Measurements from ENCODE around the gene IGHMBP2. TPM values are rescaled to one million over a fixed set of nuclear protein-coding genes. Genes with fewer than 3 reads are reported as not detected.
A peak's percentile ranks its signal among the peaks of the same experiment; 100 is the strongest.

Gene IGHMBP2
- polyA plus RNA-seq, 1 donor, result 19.9 TPM

DNA sequence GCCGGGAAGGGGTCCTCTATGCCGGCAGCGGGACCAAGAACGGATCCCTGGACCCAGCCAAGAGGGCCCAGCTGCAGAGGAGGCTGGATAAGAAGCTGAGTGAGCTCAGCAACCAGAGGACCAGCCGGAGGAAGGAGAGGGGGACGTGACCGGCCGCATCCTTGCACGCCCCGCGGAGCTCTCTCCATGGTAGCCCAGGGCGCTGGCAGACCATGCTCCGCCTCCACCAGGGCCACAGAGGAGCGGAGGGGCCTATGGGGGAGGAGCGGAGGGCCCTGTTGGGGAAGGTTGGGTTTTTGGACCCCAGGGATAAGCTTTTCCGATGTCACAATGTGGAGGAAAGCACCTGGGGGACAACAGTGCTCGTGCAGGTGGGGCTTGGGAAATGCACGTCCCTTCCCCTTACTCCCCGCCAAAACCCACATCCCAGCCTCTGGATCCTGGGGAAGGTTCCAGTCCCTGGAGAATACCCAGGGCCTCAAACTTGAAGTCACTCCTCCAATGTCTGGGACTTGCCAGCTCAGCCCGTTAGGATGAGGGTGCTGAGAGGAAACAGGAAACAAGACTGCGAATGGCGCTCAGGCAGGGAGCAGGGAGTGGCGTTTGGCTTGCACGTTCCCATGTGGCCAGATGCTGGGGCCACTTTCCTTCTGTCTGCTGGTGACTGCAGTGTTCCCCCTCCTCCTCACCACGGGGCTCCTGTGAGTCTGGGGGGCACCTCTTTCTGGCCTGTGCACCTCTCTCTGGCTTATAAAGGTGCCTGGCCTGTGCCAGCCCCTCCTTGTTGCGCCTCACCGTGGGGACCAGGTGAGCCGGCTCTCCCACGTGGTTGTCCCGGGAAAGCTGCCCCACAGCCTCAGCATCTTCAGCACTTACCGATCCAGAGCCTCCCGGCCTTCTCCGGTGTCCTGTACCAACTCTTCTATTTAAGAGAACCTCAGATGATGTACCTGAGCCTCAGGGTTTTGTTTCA lies 36.2 kb downstream of the IGHMBP2 start:
- H3K9me3 ChIP-seq (ENCODE audit: control insufficient read depth, low read depth, low read length), result peaks cover 3% of the 10 kb centered on the region
- no peak overlapping the region for H3K27ac ChIP-seq (ENCODE audit: low read length)
- no peaks in the 10 kb centered on the region for H3K27me3 ChIP-seq (ENCODE audit: control insufficient read depth, insufficient read depth, low read length)
- WGBS (ENCODE audit: insufficient coverage, low lambda C conversion rate), result no CpG with 5 or more reads among the region's 33 CpGs
- H3K36me3 ChIP-seq (ENCODE audit: control insufficient read depth, insufficient read depth, low read length), result peaks cover 62% of the 10 kb centered on the region
- no peak overlapping the region for H3K4me3 ChIP-seq (ENCODE audit: low read length)
- no peak for DNase-seq
- no peaks in the 10 kb centered on the region for H3K4me1 ChIP-seq (ENCODE audit: control insufficient read depth, insufficient read depth, low read length)

DNA sequence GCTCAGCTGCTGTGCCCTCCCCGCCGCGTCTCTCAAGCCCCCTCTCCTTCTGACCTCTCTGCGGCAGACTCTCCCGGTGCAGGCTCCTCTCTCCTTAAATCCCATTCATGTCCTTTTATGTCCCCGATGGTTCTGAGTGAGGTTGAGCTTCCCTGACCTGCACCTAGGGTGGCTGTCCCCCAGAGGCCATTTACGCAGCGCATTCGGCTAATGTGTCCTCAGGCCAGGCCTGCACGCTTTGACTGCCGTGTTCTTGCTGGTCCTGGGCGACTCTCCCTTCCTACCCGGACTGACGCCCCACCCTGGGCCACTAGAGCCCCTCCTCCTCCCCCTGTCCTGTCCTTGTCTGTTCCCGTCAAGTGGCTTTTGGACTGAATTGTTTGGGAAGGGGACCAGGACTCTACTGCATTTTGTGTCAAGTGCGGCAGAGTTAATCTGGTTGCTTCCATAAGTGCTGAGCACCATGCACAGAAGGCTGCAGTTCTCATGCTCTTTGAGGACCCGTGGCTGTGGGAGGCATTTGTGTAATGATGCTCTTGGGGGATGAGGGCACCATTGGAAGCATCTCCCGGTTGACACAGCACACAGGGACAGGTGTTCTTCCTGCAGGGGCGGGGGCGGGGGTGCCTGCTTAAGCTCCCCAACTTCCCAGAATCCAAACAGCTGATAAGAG lies 37.1 kb downstream of the IGHMBP2 start:
- Histone ChIP-seq H3K27me3 (ENCODE audit: control insufficient read depth, insufficient read depth, low read length) (no peaks in the 10 kb centered on the region), H3K4me3 (ENCODE audit: low read length) (no peak overlapping the region), H3K27ac (ENCODE audit: low read length) (no peak overlapping the region), H3K9me3 (ENCODE audit: control insufficient read depth, low read depth, low read length) (peaks cover 3% of the 10 kb centered on the region), H3K36me3 (ENCODE audit: control insufficient read depth, insufficient read depth, low read length) (peaks cover 53% of the 10 kb centered on the region), H3K4me1 (ENCODE audit: control insufficient read depth, insufficient read depth, low read length) (no peaks in the 10 kb centered on the region)
- no peak for DNase-seq
- no CpG with 5 or more reads among the region's 20 CpGs for WGBS (ENCODE audit: insufficient coverage, low lambda C conversion rate)

DNA sequence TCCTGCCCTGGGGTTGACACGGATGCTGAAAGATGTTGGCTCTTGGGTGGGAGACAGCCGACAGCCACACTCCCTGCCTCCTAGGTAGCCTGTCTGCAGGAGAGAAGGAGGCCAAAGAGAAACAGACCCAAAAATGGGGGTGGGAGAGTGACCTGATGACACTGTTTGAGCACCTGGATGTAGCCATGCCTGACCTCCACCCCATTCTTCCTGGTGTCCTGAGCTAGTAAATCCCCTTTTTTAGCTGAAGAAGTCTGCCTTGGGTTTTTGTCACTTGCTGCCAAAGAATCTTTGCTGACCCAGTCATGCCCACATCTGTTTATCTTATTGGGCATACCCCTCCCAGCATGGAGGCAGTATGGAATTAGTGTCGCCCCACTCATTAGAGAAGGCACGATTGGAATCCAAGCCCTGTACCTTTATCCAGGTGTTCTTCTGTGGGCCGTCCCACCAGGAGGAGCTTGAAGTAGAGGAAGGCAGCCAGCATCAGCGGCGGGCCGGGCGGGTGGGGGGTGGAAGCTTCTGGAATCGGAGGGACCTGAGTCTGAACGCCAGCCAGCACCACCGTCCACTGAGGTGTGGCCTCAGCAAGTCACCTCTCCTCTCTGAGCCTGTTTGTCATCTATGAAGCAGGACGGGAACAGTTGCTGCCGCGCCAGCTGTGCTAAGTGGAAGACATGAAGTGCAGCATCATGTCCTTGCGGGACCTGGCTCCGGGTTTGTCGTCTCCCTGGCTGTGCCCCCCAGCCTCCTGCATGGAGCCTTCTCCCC lies 37.8 kb downstream of the IGHMBP2 start:
- Histone ChIP-seq H3K27ac (ENCODE audit: low read length) (peak overlapping the region; percentile 40), H3K9me3 (ENCODE audit: control insufficient read depth, low read depth, low read length) (peaks cover 3% of the 10 kb centered on the region), H3K36me3 (ENCODE audit: control insufficient read depth, insufficient read depth, low read length) (peaks cover 46% of the 10 kb centered on the region), H3K4me3 (ENCODE audit: low read length) (no peak overlapping the region), H3K27me3 (ENCODE audit: control insufficient read depth, insufficient read depth, low read length) (no peaks in the 10 kb centered on the region), H3K4me1 (ENCODE audit: control insufficient read depth, insufficient read depth, low read length) (no peaks in the 10 kb centered on the region)
- no CpG with 5 or more reads among the region's 18 CpGs for WGBS (ENCODE audit: insufficient coverage, low lambda C conversion rate)
- DNase-seq, result no peak

DNA sequence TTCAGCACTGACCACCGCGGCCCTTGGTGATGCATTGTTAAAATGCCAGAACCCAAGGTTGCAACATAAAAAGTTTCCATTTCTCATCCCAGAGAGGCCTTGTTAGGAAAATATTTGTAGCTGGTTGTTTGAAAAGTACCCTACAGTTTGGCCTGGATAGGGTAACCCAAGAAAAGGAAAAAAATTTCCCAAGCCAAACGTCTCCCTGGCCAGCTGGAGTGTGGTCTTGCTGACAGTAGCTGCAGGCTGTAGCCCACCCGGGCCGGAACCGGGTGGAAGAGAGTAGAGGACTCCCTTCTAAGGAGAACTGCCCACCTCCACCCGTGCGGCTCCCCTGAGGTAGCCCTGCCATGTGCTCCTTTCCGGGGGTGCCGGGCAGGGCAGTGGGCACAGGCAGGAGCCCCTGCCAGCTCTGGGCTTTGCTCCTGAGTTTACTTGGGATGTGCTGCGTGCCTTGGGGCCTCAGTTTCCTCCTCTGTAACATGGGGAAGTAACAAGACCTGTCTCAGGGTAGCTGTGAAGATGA lies 38.5 kb downstream of the IGHMBP2 start:
- Histone ChIP-seq H3K4me3 (ENCODE audit: low read length) (no peak overlapping the region), H3K4me1 (ENCODE audit: control insufficient read depth, insufficient read depth, low read length) (no peaks in the 10 kb centered on the region), H3K27ac (ENCODE audit: low read length) (peak overlapping the region; percentile 40), H3K27me3 (ENCODE audit: control insufficient read depth, insufficient read depth, low read length) (no peaks in the 10 kb centered on the region), H3K9me3 (ENCODE audit: control insufficient read depth, low read depth, low read length) (peaks cover 3% of the 10 kb centered on the region), H3K36me3 (ENCODE audit: control insufficient read depth, insufficient read depth, low read length) (peaks cover 40% of the 10 kb centered on the region)
- no peak for DNase-seq
- no CpG with 5 or more reads among the region's 11 CpGs for WGBS (ENCODE audit: insufficient coverage, low lambda C conversion rate)

DNA sequence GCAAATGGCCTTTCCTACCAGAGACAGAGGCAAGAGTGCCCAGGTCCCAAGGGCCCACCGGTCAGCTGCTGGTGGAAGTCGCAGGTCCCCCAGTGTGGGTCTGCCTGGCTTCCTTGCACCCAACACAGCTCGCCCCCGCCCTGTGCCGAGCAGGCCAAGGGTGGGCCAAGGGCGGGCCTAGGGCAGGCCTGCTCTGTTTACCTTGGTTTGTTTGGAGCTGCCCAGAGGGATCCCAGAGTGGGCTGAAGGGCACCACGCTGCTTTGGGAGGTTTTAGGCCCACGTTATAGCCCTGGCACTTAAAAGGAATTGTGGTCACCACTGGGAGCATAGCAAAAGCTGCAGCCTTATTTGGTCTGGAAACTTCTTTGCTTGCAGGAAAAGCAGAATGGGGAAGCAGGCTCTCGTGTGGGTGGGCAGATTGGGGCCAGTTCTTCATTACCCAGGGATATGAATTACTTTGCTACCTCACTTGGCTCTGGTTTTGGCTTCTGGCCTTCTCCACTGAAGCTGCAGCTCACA lies 39.1 kb downstream of the IGHMBP2 start:
- H3K4me1 ChIP-seq (ENCODE audit: control insufficient read depth, insufficient read depth, low read length), result no peaks in the 10 kb centered on the region
- WGBS (ENCODE audit: insufficient coverage, low lambda C conversion rate), result no CpG with 5 or more reads among the region's 9 CpGs
- H3K9me3 ChIP-seq (ENCODE audit: control insufficient read depth, low read depth, low read length), result peaks cover 3% of the 10 kb centered on the region
- peak overlapping the region; percentile 40 for H3K27ac ChIP-seq (ENCODE audit: low read length)
- peak in 1 of 2 donors; percentile 41 for DNase-seq
- no peaks in the 10 kb centered on the region for H3K27me3 ChIP-seq (ENCODE audit: control insufficient read depth, insufficient read depth, low read length)
- H3K4me3 ChIP-seq (ENCODE audit: low read length), result no peak overlapping the region
- H3K36me3 ChIP-seq (ENCODE audit: control insufficient read depth, insufficient read depth, low read length), result peaks cover 33% of the 10 kb centered on the region

DNA sequence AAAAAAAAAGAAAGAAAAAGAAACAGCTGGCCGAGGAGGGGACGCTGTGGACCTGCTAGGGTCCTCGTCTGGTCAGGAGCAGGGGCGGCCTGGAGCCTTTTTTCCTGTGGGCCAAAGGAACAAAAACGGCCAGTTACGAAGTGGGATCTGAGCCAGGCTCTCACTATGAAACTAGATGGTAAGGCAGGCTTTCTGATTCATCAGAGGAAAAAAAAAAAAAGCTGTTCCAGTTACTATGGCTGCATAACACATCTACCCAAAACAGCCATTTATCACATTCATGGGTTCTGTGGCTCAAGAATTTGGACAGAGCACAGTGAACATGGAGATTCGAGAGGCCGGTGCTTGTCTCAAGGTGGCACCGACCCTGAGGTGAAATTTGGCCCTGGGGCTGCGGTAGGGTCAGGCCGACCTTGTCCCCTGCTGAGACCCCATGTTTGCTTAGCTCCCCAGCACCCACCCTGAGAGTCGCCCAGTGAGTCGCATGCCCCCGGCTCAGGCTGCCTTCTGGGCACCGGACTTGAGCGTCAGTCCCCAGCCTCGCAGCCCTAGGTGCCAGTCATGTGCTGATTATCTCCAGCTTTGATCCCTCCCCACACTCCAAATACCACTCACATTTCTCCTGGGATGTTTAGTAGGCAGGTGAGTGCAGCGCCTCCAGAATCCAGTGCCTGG lies 42.9 kb downstream of the IGHMBP2 start:
- Histone ChIP-seq H3K9me3 (ENCODE audit: control insufficient read depth, low read depth, low read length) (no peaks in the 10 kb centered on the region), H3K27me3 (ENCODE audit: control insufficient read depth, insufficient read depth, low read length) (no peaks in the 10 kb centered on the region), H3K36me3 (ENCODE audit: control insufficient read depth, insufficient read depth, low read length) (peaks cover 3% of the 10 kb centered on the region), H3K4me3 (ENCODE audit: low read length) (no peak overlapping the region), H3K27ac (ENCODE audit: low read length) (peak overlapping the region; percentile 34), H3K4me1 (ENCODE audit: control insufficient read depth, insufficient read depth, low read length) (no peaks in the 10 kb centered on the region)
- no CpG with 5 or more reads among the region's 18 CpGs for WGBS (ENCODE audit: insufficient coverage, low lambda C conversion rate)
- DNase-seq, result peak; percentile 31 to 41

DNA sequence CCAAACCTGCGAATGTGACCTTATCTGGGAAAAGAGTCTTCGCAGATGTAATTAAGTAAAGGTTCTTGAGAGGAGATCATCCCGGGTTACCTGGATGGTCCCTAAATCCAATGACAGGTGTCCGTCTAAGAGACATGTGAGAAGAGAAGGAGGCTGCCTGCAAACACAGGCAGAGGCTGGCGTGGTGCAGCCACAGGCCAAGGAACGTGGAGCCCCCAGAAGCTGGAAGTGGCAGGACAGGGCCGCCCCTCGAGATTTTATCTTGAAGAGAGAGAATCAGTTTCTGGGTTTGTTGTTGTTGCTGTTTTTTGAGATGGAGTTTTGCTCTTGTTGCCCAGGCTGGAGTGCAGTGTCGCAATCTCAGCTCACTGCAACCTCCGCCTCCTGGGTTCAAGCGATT lies 43.5 kb downstream of the IGHMBP2 start:
- Histone ChIP-seq H3K36me3 (ENCODE audit: control insufficient read depth, insufficient read depth, low read length) (peaks cover 2% of the 10 kb centered on the region), H3K27me3 (ENCODE audit: control insufficient read depth, insufficient read depth, low read length) (no peaks in the 10 kb centered on the region), H3K27ac (ENCODE audit: low read length) (no peak overlapping the region), H3K9me3 (ENCODE audit: control insufficient read depth, low read depth, low read length) (no peaks in the 10 kb centered on the region), H3K4me1 (ENCODE audit: control insufficient read depth, insufficient read depth, low read length) (no peaks in the 10 kb centered on the region), H3K4me3 (ENCODE audit: low read length) (no peak overlapping the region)
- WGBS (ENCODE audit: insufficient coverage, low lambda C conversion rate), result no CpG with 5 or more reads among the region's 11 CpGs
- no peak for DNase-seq

DNA sequence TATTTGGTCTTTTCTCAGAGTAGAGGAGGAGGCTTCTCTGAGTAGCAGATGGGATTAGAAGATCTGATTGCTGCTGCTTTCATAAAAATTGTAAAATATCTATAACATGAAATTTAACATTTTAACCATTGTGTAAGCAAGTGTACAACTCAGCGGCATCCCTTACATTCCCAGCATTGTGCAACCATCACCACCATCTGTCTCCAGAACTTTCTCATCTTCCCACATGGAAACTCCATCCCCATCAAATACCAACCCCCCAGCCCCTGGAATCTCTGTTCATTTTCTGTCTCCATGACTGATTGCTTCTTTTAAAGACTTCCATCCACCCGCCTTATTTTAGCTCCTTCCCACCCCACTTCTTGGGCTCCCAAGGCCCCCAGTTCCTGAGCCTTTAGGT lies 44.8 kb downstream of the IGHMBP2 start:
- no CpG with 5 or more reads among the region's 2 CpGs for WGBS (ENCODE audit: insufficient coverage, low lambda C conversion rate)
- no peak for DNase-seq
- H3K4me3 ChIP-seq (ENCODE audit: low read length), result no peak overlapping the region
- H3K36me3 ChIP-seq (ENCODE audit: control insufficient read depth, insufficient read depth, low read length), result no peaks in the 10 kb centered on the region
- no peaks in the 10 kb centered on the region for H3K4me1 ChIP-seq (ENCODE audit: control insufficient read depth, insufficient read depth, low read length)
- no peaks in the 10 kb centered on the region for H3K27me3 ChIP-seq (ENCODE audit: control insufficient read depth, insufficient read depth, low read length)
- no peaks in the 10 kb centered on the region for H3K9me3 ChIP-seq (ENCODE audit: control insufficient read depth, low read depth, low read length)
- no peak overlapping the region for H3K27ac ChIP-seq (ENCODE audit: low read length)

DNA sequence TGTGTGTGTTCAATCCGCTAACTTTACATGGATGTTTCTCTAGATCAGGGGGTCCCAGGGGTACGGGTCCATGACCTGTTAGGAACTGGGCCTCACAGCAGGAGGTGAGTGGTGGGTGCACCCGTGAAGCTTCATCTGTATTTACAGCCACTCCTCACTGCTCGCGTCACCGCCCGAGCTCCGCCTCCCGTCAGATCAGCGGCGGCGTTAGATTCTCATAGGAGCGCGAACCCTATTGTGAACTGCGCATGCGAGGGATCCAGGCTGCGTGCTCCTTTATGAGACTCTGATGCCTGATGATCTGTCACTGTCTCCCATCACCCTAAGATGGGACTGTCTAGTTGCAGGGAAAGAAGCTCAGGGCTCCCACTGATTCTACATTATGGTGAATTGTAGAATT lies 45.2 kb downstream of the IGHMBP2 start:
- Histone ChIP-seq H3K9me3 (ENCODE audit: control insufficient read depth, low read depth, low read length) (no peaks in the 10 kb centered on the region), H3K4me3 (ENCODE audit: low read length) (no peak overlapping the region), H3K4me1 (ENCODE audit: control insufficient read depth, insufficient read depth, low read length) (no peaks in the 10 kb centered on the region), H3K36me3 (ENCODE audit: control insufficient read depth, insufficient read depth, low read length) (no peaks in the 10 kb centered on the region), H3K27me3 (ENCODE audit: control insufficient read depth, insufficient read depth, low read length) (no peaks in the 10 kb centered on the region), H3K27ac (ENCODE audit: low read length) (no peak overlapping the region)
- no peak for DNase-seq
- WGBS (ENCODE audit: insufficient coverage, low lambda C conversion rate), result no CpG with 5 or more reads among the region's 17 CpGs
